Neural cell (in vitro differentiated cells): ENCODE data around the gene DALRD3. TPM values are rescaled to one million over a fixed set of nuclear protein-coding genes. Genes with fewer than 3 reads are reported as not detected.

Experiments
- H2AFZ ChIP-seq: fragments of 200-600, 300-800 bp; sonication (generic), shearing (Covaris generic); 2 replicates; pipeline ENCODE4 v1.6.0; 2014; ENCODE audit warnings: low read depth, mild to moderate bottlenecking, antibody characterized with exemption, low read length, moderate library complexity
- H3F3A ChIP-seq: fragments of 200-600 bp; shearing (Covaris generic); 2 replicates; pipeline ENCODE4 v1.6.1; 2016; ENCODE audit warnings: mild to moderate bottlenecking, moderate library complexity, mixed read lengths, antibody characterized with exemption, low read length; ENCODE audit not compliant: insufficient read depth, poor library complexity, severe bottlenecking
- H3K27ac ChIP-seq: fragments of 200-600, 300-800 bp; sonication (generic), shearing (Covaris generic); 2 replicates; pipeline ENCODE4 v1.5.1; 2014; ENCODE audit warnings: mild to moderate bottlenecking, low read length, moderate library complexity
- H3K27me3 ChIP-seq: fragments of 300-800, 200-600 bp; sonication (generic), shearing (Covaris generic); 2 replicates; pipeline ENCODE4 v1.6.0; 2014; ENCODE audit warnings: mild to moderate bottlenecking, low read depth, low read length, moderate library complexity; ENCODE audit not compliant: insufficient read depth
- H3K36me3 ChIP-seq: fragments of 300-800, 200-600 bp; sonication (generic), shearing (Covaris generic); 2 replicates; pipeline ENCODE4 v1.5.1; 2014; ENCODE audit warnings: mild to moderate bottlenecking, antibody characterized with exemption, low read length, moderate library complexity; ENCODE audit not compliant: insufficient read depth
- H3K4me2 ChIP-seq: fragments of 300-800, 200-600 bp; sonication (generic), shearing (Covaris generic); 2 replicates; pipeline ENCODE4 v1.6.0; 2014; ENCODE audit warnings: mild to moderate bottlenecking, low read length
- H3K4me3 ChIP-seq: fragments of 300-800, 200-600 bp; sonication (generic), shearing (Covaris generic); 2 replicates; pipeline ENCODE4 v1.5.1; 2014; ENCODE audit warnings: mild to moderate bottlenecking, low read length, moderate library complexity
- H3K79me2 ChIP-seq: fragments of 200-600 bp; shearing (Covaris generic); replicated peaks from 2 replicates; pipeline ENCODE4 v1.6.0; 2014; ENCODE audit warnings: mild to moderate bottlenecking, low read length, moderate library complexity; ENCODE audit not compliant: insufficient read depth
- H3K9ac ChIP-seq: fragments of 300-800, 200-600 bp; sonication (generic), shearing (Covaris generic); 2 replicates; pipeline ENCODE4 v1.6.1; 2016; ENCODE audit warnings: mild to moderate bottlenecking, low read length, mixed read lengths
- H3K9me2 ChIP-seq: fragments of 200-600 bp; shearing (Covaris generic); 2 replicates; pipeline ENCODE4 v1.6.1; 2016; ENCODE audit warnings: mild to moderate bottlenecking, low read length, mixed read lengths; ENCODE audit not compliant: insufficient read depth
- H3K9me3 ChIP-seq: fragments of 200-600, 300-800 bp; sonication (generic), shearing (Covaris generic); 2 replicates; pipeline ENCODE4 v1.6.1; 2016; ENCODE audit warnings: mild to moderate bottlenecking, mixed run types, low read length, moderate library complexity, mixed read lengths
- H4K20me1 ChIP-seq: fragments of 200-600 bp; shearing (Covaris generic); 2 replicates; pipeline ENCODE4 v1.6.1; 2016; ENCODE audit warnings: mild to moderate bottlenecking, mixed run types; ENCODE audit not compliant: insufficient read depth
- CTCF ChIP-seq: fragments of 450-650 bp; IDR thresholded peaks from 2 replicates; pipeline ENCODE4 v1.5.1; 2014; ENCODE audit warnings: antibody characterized with exemption, mild to moderate bottlenecking, moderate library complexity; ENCODE audit not compliant: poor library complexity, severe bottlenecking
- EP300 ChIP-seq: fragments of 450-650 bp; conservative IDR thresholded peaks from 2 replicates; pipeline ENCODE4 v1.6.1; 2014; ENCODE audit warnings: antibody characterized with exemption, mild to moderate bottlenecking, moderate library complexity; ENCODE audit not compliant: poor library complexity, severe bottlenecking
- EZH2 ChIP-seq: fragments of 200-600, 300-800 bp; shearing (Covaris generic), sonication (generic); IDR thresholded peaks from 2 replicates; pipeline ENCODE4 v1.6.1; 2014; ENCODE audit warnings: antibody characterized with exemption, low read length, borderline replicate concordance, mild to moderate bottlenecking; ENCODE audit not compliant: insufficient read depth, poor library complexity, severe bottlenecking
- MXI1 ChIP-seq: fragments of 450-650 bp; conservative IDR thresholded peaks from 2 replicates; pipeline ENCODE4 v1.6.1; 2014; ENCODE audit warnings: antibody characterized with exemption, mild to moderate bottlenecking; ENCODE audit not compliant: poor library complexity, severe bottlenecking
- POLR2AphosphoS5 ChIP-seq: IDR thresholded peaks from 2 replicates; pipeline ENCODE4 v1.6.1; 2012
- RAD21 ChIP-seq: fragments of 450-650 bp; conservative IDR thresholded peaks from 2 replicates; pipeline ENCODE4 v1.6.1; 2014; ENCODE audit warnings: antibody characterized with exemption, mild to moderate bottlenecking, moderate library complexity
- REST ChIP-seq: IDR thresholded peaks from 2 replicates; pipeline ENCODE4 v1.6.1; 2012; ENCODE audit warnings: borderline replicate concordance
- SMC3 ChIP-seq: fragments of 450-650 bp; conservative IDR thresholded peaks from 2 replicates; pipeline ENCODE4 v1.6.1; 2014; ENCODE audit warnings: antibody characterized with exemption, mild to moderate bottlenecking, moderate library complexity; ENCODE audit not compliant: poor library complexity
- TAF1 ChIP-seq: IDR thresholded peaks from 2 replicates; pipeline ENCODE4 v1.6.1; 2012; ENCODE audit warnings: low read depth
- polyA plus RNA-seq: library from polyadenylated mRNA; depleted of rRNA; stranded (reverse); fragments of >200 nt; gene quantifications from 2 replicates; pipeline ENCODE4 v1.2.3, GENCODE V29; 2014

Gene DALRD3
- polyA plus RNA-seq, 1 donor from 2014 or later, result 121 TPM

- peaks cover 4% of the 10 kb centered on the region for H4K20me1 ChIP-seq
- peaks cover 25% of the 10 kb centered on the region for H3K79me2 ChIP-seq
- TF ChIP-seq EP300 (no peak), MXI1 (no peak), POLR2AphosphoS5 (no peak)
- H3K4me3 ChIP-seq, result peak overlapping the region; percentile 100
- no peaks in the 10 kb centered on the region for H3K27me3 ChIP-seq
- H3K9me3 ChIP-seq, result no peaks in the 10 kb centered on the region
- H3F3A ChIP-seq, result no peaks in the 10 kb centered on the region
- H2AFZ ChIP-seq, result no peak overlapping the region
- peak overlapping the region; percentile 69 for H3K27ac ChIP-seq
- no peak overlapping the region for H3K4me2 ChIP-seq
- no peaks in the 10 kb centered on the region for H3K36me3 ChIP-seq
- H3K9me2 ChIP-seq, result no peaks in the 10 kb centered on the region
- H3K9ac ChIP-seq, result peak overlapping the region; percentile 100
Observed at GRCh38 chr3:49005998-49006397, 12.4 kb downstream of the DALRD3 start.

- Histone ChIP-seq H2AFZ (no peak overlapping the region), H3K79me2 (peaks cover 24% of the 10 kb centered on the region), H3K9me3 (no peaks in the 10 kb centered on the region), H3K4me3 (no peak overlapping the region), H3K36me3 (no peaks in the 10 kb centered on the region), H4K20me1 (peaks cover 4% of the 10 kb centered on the region), H3F3A (no peaks in the 10 kb centered on the region), H3K9ac (no peak overlapping the region), H3K9me2 (no peaks in the 10 kb centered on the region), H3K27me3 (no peaks in the 10 kb centered on the region), H3K27ac (no peak overlapping the region), H3K4me2 (no peak overlapping the region)
- TF ChIP-seq EZH2 (no peak), POLR2AphosphoS5 (no peak), RAD21 (no peak), SMC3 (no peak), TAF1 (no peak), MXI1 (no peak), CTCF (no peak), REST (no peak), EP300 (no peak)
Observed at GRCh38 chr3:49005303-49005680, 13.1 kb downstream of the DALRD3 start.
